Measurements from ENCODE around the gene KCNJ13. TPM values are rescaled to one million over a fixed set of nuclear protein-coding genes. Genes with fewer than 3 reads are reported as not detected.

KCNJ13 gene
- 1 to 10 TPM; 2.2 to 4.7 (median 2.9) TPM for polyA plus RNA-seq (ENCODE audit: insufficient read length in 4 of 4)

DNA sequence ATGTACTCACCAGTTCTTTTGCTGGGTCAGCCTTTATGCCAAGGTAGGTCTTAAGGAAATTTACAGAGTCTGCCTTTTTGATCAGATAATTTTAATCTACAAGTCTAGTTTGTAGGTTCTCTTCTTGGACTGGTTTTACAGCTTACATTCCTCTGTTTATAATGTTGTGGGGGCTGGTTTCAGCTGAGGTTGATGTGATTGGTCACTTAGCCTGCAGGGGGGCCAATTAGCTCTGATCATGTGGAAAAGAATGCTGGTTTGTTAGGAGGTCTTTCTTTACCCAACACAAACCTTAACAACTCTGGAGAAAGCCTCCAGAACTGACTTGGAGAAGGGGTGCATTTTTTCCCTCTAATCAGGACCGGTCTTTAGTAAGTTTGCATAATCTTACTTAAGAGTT lies at the start of gene KCNJ13:
KCNJ13 (minus strand) TSS at position 131 of the 400 bp plus-strand sequence. CDS start 5,203 bp downstream, outside the sequence.
- peak in 1 of 4 donors; percentile 22 for DNase-seq (ENCODE audit: low read depth in 4 of 4, low spot score in 3 of 4)

GRCh38 chr2:232817756-232818155 lies 41.4 kb upstream of the KCNJ13 start:
- DNase-seq (ENCODE audit: low read depth in 4 of 4, low spot score in 3 of 4), result no peak

- DNase-seq (ENCODE audit: low read depth in 4 of 4, low spot score in 3 of 4), result no peak
Measured at GRCh38 chr2:232816657-232817056, 40.3 kb upstream of the KCNJ13 start.

- DNase-seq (ENCODE audit: low read depth in 4 of 4, low spot score in 3 of 4), result no peak
Measured at GRCh38 chr2:232815569-232815968, 39.2 kb upstream of the KCNJ13 start.

GRCh38 chr2:232810444-232810843 lies 34.1 kb upstream of the KCNJ13 start:
- no peak for DNase-seq (ENCODE audit: low read depth in 4 of 4, low spot score in 3 of 4)

- no peak for DNase-seq (ENCODE audit: low read depth in 4 of 4, low spot score in 3 of 4)
Measured at GRCh38 chr2:232809349-232810124, 33.2 kb upstream of the KCNJ13 start.

DNA sequence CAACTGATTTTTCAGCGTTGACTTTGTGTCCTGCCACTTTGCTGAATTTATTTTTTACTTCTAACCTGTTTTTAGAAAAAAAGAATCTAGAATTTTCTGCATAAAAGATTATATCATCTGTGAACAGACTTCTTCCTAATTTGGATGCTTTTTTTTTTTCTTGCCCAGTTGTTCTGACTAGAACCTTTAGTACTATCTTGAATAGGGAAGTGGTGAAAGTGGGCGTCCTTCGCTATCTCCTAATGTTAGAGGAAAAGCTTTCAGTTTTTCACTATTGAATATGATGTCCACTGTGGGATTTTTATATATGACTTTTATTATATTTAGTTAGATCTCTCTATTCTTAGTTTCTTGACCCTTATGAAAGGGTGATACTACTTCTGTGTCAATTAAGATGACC lies 25.7 kb upstream of the KCNJ13 start:
- no peak for DNase-seq (ENCODE audit: low read depth in 4 of 4, low spot score in 3 of 4)

GRCh38 chr2:232800166-232800565 lies 23.8 kb upstream of the KCNJ13 start:
- no peak for DNase-seq (ENCODE audit: low read depth in 4 of 4, low spot score in 3 of 4)

GRCh38 chr2:232798187-232798586 lies 21.8 kb upstream of the KCNJ13 start:
- DNase-seq (ENCODE audit: low read depth in 4 of 4, low spot score in 3 of 4), result no peak

GRCh38 chr2:232795920-232796319 lies 19.6 kb upstream of the KCNJ13 start:
- DNase-seq (ENCODE audit: low read depth in 4 of 4, low spot score in 3 of 4), result no peak

GRCh38 chr2:232794981-232795380 lies 18.6 kb upstream of the KCNJ13 start:
- no peak for DNase-seq (ENCODE audit: low read depth in 4 of 4, low spot score in 3 of 4)

DNA sequence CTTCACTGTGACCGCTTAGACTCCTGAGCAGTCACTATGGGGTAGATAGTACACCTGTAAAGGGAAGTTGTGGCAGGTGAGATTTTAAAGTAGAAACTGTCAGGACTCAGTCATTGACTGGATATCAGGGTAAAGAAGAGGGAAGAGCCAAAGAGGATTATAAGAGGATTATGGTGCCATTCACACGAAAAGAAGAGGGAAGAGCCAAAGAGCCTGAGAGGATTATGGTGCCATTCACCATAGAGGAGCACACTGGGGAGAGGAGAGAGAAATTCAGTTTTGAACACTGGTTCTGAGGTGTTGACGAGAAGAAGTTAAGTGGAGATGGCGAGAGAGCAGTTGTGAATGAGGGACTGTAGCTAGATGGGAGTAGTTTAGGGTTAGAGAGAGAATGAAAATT lies 16.9 kb upstream of the KCNJ13 start:
- DNase-seq (ENCODE audit: low read depth in 4 of 4, low spot score in 3 of 4), result no peak

GRCh38 chr2:232791518-232791917 lies 15.2 kb upstream of the KCNJ13 start:
- DNase-seq (ENCODE audit: low read depth in 4 of 4, low spot score in 3 of 4), result no peak

GRCh38 chr2:232789082-232789481 lies 12.7 kb upstream of the KCNJ13 start:
- DNase-seq (ENCODE audit: low read depth in 4 of 4, low spot score in 3 of 4), result peak in 1 of 4 donors; percentile 13

GRCh38 chr2:232787806-232788205 lies 11.4 kb upstream of the KCNJ13 start:
- no peak for DNase-seq (ENCODE audit: low read depth in 4 of 4, low spot score in 3 of 4)

- no peak for DNase-seq (ENCODE audit: low read depth in 4 of 4, low spot score in 3 of 4)
Measured at GRCh38 chr2:232783278-232783677, 6.9 kb upstream of the KCNJ13 start.

- no peak for DNase-seq (ENCODE audit: low read depth in 4 of 4, low spot score in 3 of 4)
Measured at GRCh38 chr2:232781765-232782164, 5.4 kb upstream of the KCNJ13 start.

GRCh38 chr2:232779934-232780333 lies 3.6 kb upstream of the KCNJ13 start:
- DNase-seq (ENCODE audit: low read depth in 4 of 4, low spot score in 3 of 4), result no peak

- DNase-seq (ENCODE audit: low read depth in 4 of 4, low spot score in 3 of 4), result no peak
Measured at GRCh38 chr2:232779465-232779864, 3.1 kb upstream of the KCNJ13 start.

DNA sequence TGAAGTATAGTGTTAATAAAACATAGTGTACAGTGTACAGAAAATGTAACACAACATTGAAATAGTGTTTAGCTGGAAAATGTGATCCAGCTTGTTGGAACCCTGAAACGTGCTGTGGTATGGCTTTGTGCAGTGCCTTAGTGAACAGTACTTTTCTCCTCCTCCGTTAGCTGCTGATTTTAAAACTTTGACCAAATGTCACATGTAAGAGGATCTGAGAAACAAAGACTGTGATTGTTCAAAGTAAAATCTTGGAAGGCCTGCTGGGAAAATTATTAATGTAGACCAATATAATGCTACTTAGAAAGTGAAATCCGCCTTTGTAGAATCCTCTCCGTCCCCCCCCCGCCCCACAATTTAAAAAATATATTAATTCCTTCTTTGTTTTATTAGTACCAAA lies 911 bp upstream of the KCNJ13 start:
- no peak for DNase-seq (ENCODE audit: low read depth in 4 of 4, low spot score in 3 of 4)

- no peak for DNase-seq (ENCODE audit: low read depth in 4 of 4, low spot score in 3 of 4)
Measured at GRCh38 chr2:232773815-232774214, 2.5 kb downstream of the KCNJ13 start.

GRCh38 chr2:232772531-232772930 lies 3.8 kb downstream of the KCNJ13 start:
- no peak for DNase-seq (ENCODE audit: low read depth in 4 of 4, low spot score in 3 of 4)

DNA sequence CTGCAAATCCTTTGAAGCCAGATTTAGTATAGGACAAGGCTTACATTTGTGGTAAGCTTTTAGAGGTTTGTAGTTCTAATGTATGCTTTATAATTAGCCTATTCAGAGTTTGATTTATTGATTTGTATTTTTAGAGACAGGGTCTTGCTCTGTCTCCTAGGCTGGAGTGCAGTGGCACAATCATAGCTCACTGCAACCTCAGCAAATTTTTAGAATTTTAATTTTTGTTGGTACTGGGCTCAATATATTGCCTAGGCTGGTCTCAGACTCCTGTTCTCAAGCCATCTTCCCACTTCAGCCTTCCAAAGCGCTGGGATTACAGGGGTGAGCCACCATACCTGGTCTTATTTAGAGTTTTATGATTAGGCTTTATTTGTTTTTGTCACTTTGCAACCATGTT lies 4.5 kb downstream of the KCNJ13 start:
- DNase-seq (ENCODE audit: low read depth in 4 of 4, low spot score in 3 of 4), result no peak

Data from right renal pelvis (tissue), 4 donors.